IPS-20b (cell line): Measurements from ENCODE around the gene ARHGAP36.

Source experiments
- H3K27ac ChIP-seq: one replicate; pipeline ENCODE4 v1.5.1; 2013; ENCODE audit warnings: low read length
- H3K27me3 ChIP-seq: 2 replicates; pipeline ENCODE4 v1.6.1; 2013; ENCODE audit warnings: mild to moderate bottlenecking, low read length, inconsistent platforms; ENCODE audit not compliant: insufficient read depth
- H3K36me3 ChIP-seq: 2 replicates; pipeline ENCODE4 v1.6.1; 2013; ENCODE audit warnings: low read depth, mild to moderate bottlenecking, inconsistent platforms, low read length, moderate library complexity; ENCODE audit not compliant: insufficient read depth
- H3K4me1 ChIP-seq: 2 replicates; pipeline ENCODE4 v1.6.1; 2013; ENCODE audit warnings: mild to moderate bottlenecking, control low read depth, inconsistent platforms, low read length, moderate library complexity; ENCODE audit not compliant: insufficient read depth
- H3K4me3 ChIP-seq: 2 replicates; pipeline ENCODE4 v1.5.1; 2013; ENCODE audit warnings: mild to moderate bottlenecking, low read length, inconsistent platforms
- H3K9ac ChIP-seq: 2 replicates; pipeline ENCODE4 v1.6.1; 2013; ENCODE audit warnings: low read depth, mild to moderate bottlenecking, inconsistent platforms, low read length, moderate library complexity
- H3K9me3 ChIP-seq: 2 replicates; pipeline ENCODE4 v1.6.1; 2013; ENCODE audit warnings: mild to moderate bottlenecking, low read depth, low read length, inconsistent platforms; ENCODE audit not compliant: insufficient read depth

ARHGAP36 gene

DNA sequence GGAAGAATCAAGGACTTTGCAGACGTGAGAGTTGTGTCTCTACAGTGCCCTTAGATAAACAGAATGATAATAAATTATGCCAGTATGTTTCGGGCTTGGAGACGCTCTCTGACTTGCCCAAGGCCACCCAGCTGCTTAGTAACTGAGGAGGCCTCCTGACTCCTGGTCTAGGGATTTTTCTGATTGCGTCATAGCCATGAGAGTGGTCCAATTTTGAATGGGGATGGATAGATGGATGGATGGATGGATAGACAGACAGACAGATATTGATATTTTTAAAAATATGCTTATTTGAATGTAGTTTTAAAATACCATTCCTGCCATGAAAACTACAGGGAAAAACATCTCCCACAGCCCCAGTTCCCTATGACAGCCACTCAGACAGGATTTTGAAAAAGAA is 15.5 kb downstream of the ARHGAP36 start:
- Histone ChIP-seq H3K27me3 (peaks cover 96% of the 10 kb centered on the region), H3K4me1 (no peaks in the 10 kb centered on the region; the same call in 1 of the 2 replicates), H3K4me3 (peak overlapping the region; percentile 63; the same call in 1 of the 2 replicates), H3K27ac (no peak overlapping the region), H3K36me3 (no peaks in the 10 kb centered on the region), H3K9me3 (no peaks in the 10 kb centered on the region), H3K9ac (no peak overlapping the region)

DNA sequence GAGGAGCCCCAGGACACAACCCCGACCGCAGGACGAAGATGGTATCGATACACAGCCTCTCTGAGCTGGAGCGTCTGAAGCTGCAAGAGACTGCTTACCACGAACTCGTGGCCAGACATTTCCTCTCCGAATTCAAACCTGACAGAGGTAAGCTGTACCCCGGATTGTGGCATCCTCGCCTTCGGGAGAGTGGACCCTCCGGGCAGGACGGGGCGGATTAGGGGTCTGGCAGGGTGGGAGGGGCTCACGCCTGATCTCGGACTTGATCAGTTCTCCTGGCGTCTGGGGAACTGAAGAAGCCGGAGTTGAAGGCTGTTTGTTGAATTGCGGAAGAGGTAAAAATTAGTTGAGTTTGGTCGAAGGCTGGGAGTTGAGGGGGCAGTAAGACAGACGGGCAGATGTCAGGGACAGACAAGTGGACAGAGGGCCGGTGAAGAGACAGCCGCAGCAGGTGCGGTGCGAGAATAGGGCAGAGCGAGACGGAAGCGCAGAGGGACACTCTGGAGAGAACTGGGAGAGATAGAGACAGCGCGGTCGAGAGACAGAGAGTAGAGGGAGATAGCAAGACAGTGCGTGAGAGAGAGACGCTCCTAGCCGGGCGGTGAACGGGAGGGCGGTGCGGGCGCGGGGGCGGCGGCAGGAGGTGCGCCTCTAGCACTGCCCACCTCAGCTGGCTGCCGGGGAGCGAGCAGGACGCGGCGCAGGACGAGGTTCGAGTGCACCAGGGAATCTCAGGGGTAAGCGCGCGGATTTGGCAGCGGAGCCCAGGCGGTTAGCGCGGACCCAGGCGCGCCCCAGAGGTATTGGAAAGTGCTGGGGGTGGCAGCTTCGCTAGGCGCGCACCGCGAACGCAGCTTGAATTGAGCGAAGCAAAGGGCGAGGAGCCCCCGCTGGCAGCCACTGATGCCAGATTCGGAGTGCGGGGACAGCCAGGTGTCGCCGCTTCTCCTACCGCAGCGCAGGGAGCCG is 23.9 kb downstream of the ARHGAP36 start:
- H3K9ac ChIP-seq = no peak overlapping the region
- H3K27me3 ChIP-seq = peaks cover 90% of the 10 kb centered on the region
- no peak overlapping the region for H3K27ac ChIP-seq
- H3K36me3 ChIP-seq = no peaks in the 10 kb centered on the region
- peak overlapping the region; percentile 65 for H3K4me3 ChIP-seq
- no peaks in the 10 kb centered on the region; the same call in 1 of the 2 replicates for H3K4me1 ChIP-seq
- H3K9me3 ChIP-seq = no peaks in the 10 kb centered on the region

DNA sequence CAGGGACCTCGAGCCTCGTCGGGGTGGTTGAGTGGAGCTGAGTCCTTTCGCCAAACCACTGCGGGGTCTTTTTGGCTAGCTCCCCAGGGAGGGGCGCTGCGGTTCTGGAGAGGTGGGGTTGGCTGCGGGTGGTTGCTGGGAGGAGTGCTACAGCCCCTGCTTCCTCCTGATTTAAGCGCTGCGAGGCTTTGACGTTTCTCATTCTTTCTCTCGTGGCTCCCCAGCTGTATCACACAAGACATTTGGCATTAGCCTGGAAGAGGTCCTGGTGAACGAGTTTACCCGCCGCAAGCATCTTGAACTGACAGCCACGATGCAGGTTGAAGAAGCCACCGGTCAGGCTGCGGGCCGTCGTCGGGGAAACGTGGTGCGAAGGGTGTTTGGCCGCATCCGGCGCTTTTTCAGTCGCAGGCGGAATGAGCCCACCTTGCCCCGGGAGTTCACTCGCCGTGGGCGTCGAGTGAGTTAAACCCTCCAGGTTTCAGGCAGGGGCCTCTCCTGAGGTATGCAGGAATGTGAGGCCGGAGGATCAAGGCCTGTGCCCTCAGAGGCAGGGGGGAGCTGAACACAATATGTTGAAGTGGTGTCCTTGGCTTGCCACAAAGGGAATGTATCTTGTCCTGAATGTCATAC is 25.5 kb downstream of the ARHGAP36 start:
- H3K4me3 ChIP-seq = peak overlapping the region; percentile 65
- H3K27me3 ChIP-seq = peaks cover 83% of the 10 kb centered on the region
- no peaks in the 10 kb centered on the region for H3K36me3 ChIP-seq
- no peaks in the 10 kb centered on the region for H3K9me3 ChIP-seq
- no peak overlapping the region for H3K27ac ChIP-seq
- H3K4me1 ChIP-seq = no peaks in the 10 kb centered on the region
- no peak overlapping the region for H3K9ac ChIP-seq

DNA sequence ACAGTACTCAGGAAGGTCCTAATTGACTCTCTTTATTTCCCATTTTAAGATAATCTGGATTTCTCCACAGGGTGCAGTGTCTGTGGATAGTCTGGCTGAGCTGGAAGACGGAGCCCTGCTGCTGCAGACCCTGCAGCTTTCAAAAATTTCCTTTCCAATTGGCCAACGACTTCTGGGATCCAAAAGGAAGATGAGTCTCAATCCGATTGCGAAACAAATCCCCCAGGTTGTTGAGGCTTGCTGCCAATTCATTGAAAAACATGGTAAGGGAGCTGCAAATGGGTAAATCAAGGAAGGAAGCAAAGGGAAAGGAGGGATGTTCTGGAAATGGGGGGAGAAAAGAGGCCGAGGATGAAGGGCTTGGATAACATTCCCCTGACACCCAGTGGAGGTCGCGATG is 26.0 kb downstream of the ARHGAP36 start:
- H3K9ac ChIP-seq = no peak overlapping the region

DNA sequence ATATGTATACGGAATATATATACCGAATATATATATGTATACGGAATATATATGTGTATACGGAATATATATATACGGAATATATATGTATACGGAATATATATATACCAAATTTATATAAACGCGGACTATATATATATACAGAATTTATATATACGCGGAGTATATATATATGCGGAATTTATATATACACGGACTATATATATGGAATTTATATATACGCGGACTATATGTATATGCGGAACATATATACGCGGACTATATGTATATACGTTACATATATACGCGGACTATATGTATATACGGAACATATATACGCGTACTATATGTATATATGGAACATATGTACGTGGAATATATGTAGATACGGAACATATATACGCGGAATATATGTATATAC is 78.6 kb downstream of the ARHGAP36 start:
- H3K9ac ChIP-seq = no peak overlapping the region
- H3K9me3 ChIP-seq = peaks cover 3% of the 10 kb centered on the region; the same call in 1 of the 2 replicates
- H3K36me3 ChIP-seq = no peaks in the 10 kb centered on the region
- no peak overlapping the region for H3K27ac ChIP-seq
- H3K4me3 ChIP-seq = no peak overlapping the region
- H3K27me3 ChIP-seq = no peaks in the 10 kb centered on the region
- no peaks in the 10 kb centered on the region for H3K4me1 ChIP-seq

More for the DNA sequence above, 26.0 kb downstream of the ARHGAP36 start:
- Histone ChIP-seq H3K4me3 (peak overlapping the region; percentile 65; the same call in 1 of the 2 replicates), H3K4me1 (no peaks in the 10 kb centered on the region), H3K27me3 (peaks cover 83% of the 10 kb centered on the region), H3K36me3 (no peaks in the 10 kb centered on the region), H3K9me3 (no peaks in the 10 kb centered on the region), H3K27ac (no peak overlapping the region)

DNA sequence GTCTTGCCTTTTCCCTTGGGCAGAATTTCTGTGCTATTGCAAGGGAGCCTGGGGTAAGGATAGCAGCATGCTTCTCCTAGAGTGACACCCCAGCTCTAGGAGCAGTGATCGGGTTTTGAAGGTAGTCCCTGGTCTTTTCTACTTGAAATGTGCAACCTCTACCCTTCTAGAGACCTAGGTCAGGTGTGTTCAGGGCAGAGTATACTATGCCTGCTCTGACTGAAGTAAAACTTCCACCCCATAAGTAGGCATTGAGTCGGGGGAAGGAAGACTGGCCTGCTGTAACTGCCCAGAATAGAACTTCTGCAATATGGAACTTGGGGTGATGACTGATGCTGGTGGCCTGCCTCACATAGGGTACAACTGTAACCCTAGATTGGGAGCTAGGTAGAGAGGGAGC is 80.9 kb downstream of the ARHGAP36 start:
- no peak overlapping the region for H3K4me3 ChIP-seq
- H3K27me3 ChIP-seq = no peaks in the 10 kb centered on the region
- H3K9me3 ChIP-seq = peaks cover 3% of the 10 kb centered on the region; the same call in 1 of the 2 replicates
- no peaks in the 10 kb centered on the region for H3K36me3 ChIP-seq
- no peaks in the 10 kb centered on the region for H3K4me1 ChIP-seq
- H3K9ac ChIP-seq = no peak overlapping the region
- H3K27ac ChIP-seq = no peak overlapping the region
